GM18507 (cell line): ENCODE data around the gene PUS1.
"Not testable (repeated sequence)": the region's sequence is repeated elsewhere in the genome, so short reads cannot be mapped to it uniquely, and the experiment has no call there.

Experiments used
- DNase-seq: peaks from one replicate; pipeline ENCODE4 v3.0.0; 2011; ENCODE audit warnings: low read depth; ENCODE audit not compliant: insufficient read length; ENCODE audit errors: extremely low spot score
- FAIRE-seq: peaks from 2 replicates; lab custom pipeline; 2011; peaks lifted over from hg19 to GRCh38; lab: Jason Lieb, UNC

PUS1 gene

GRCh38 chr12:131928711-131929580 is at the start of gene PUS1:
Gene PUS1 (plus strand): TSS chr12:131929276. CDS start chr12:131929723, 447 bp downstream.
- FAIRE-seq (peak; percentile 89), DNase-seq (peak; percentile 97)

GRCh38 chr12:131882804-131883520 is 46.1 kb upstream of the PUS1 start:
- FAIRE-seq (no peak), DNase-seq (no peak)

GRCh38 chr12:131883521-131883900 is 45.6 kb upstream of the PUS1 start:
- DNase-seq: no peak
- FAIRE-seq: no peak

- not testable (repeated sequence) for DNase-seq, FAIRE-seq
Measured at GRCh38 chr12:131885076-131885475, 44.0 kb upstream of the PUS1 start.

GRCh38 chr12:131885543-131886057 is 43.5 kb upstream of the PUS1 start:
- FAIRE-seq (no peak), DNase-seq (no peak)

GRCh38 chr12:131891722-131892121 is 37.4 kb upstream of the PUS1 start:
- DNase-seq, FAIRE-seq: not testable (repeated sequence)

- FAIRE-seq: no peak
- no peak for DNase-seq
Measured at GRCh38 chr12:131892711-131893604, 36.1 kb upstream of the PUS1 start.

- DNase-seq: no peak
- FAIRE-seq: no peak
Measured at GRCh38 chr12:131893605-131894312, 35.3 kb upstream of the PUS1 start.

- FAIRE-seq (peak; percentile 5), DNase-seq (peak; percentile 99)
Measured at GRCh38 chr12:131894313-131894860, 34.7 kb upstream of the PUS1 start, which contains the start of gene ULK1. Gene ULK1 (plus strand): TSS chr12:131894622. CDS start chr12:131895002, 380 bp downstream.

- DNase-seq: no peak
Measured at GRCh38 chr12:131894981-131895639, 34.0 kb upstream of the PUS1 start.

GRCh38 chr12:131895640-131896079 is 33.4 kb upstream of the PUS1 start:
- FAIRE-seq (no peak), DNase-seq (no peak)

More at GRCh38 chr12:131894981-131895639, 34.0 kb upstream of the PUS1 start:
- FAIRE-seq: no peak

GRCh38 chr12:131896080-131896810 is 32.8 kb upstream of the PUS1 start:
- DNase-seq: peak; percentile 71
- FAIRE-seq: peak; percentile 61

GRCh38 chr12:131896811-131897270 is 32.2 kb upstream of the PUS1 start:
- FAIRE-seq: no peak
- no peak for DNase-seq

GRCh38 chr12:131897276-131897675 is 31.8 kb upstream of the PUS1 start:
- no peak for DNase-seq
- no peak for FAIRE-seq

GRCh38 chr12:131897875-131898274 is 31.2 kb upstream of the PUS1 start:
- FAIRE-seq: no peak

GRCh38 chr12:131900397-131900796 is 28.7 kb upstream of the PUS1 start:
- FAIRE-seq (no peak), DNase-seq (no peak)

More at GRCh38 chr12:131897875-131898274, 31.2 kb upstream of the PUS1 start:
- DNase-seq: no peak
